GM18526 (cell line): ENCODE results near the gene TACC3.
A peak's percentile ranks its signal among the peaks of the same experiment; 100 is the strongest.

Source experiments
- POLR2A ChIP-seq: IDR thresholded peaks from 3 replicates; pipeline ENCODE4 v1.6.1; 2011; ENCODE audit not compliant: insufficient read length; ENCODE audit errors: extremely low read depth

Gene TACC3

DNA sequence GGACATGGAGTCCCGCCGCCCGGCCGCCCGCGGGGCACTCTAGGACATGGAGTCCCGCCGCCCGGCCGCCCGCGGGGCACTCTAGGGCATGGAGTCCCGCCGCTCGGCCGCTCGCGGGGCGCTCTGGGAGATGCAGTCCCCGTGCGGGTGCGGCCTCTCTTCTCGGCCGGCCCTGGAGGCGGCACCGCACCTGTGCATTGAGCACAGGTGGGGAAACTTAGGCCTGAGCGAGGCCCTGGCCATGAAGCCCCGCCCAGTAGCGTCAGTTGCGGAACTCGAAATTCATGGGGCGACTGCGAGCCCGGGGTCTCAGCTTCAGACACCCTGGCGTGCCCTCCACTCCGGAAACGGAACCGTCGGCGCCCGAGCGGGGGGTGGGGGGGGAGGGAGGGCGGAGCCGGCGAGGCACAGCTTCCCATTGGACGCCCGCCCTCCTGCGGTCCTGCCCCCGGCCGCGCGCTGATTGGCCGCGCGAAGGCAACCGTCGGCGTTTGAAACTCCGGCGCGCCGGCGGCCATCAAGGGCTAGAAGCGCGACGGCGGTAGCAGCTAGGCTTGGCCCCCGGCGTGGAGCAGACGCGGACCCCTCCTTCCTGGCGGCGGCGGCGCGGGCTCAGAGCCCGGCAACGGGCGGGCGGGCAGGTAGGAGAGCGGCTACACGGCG lies at the start of gene TACC3, which contains the start of gene TMEM129:
TACC3 (plus strand) TSS at position 519 of the 663 bp plus-strand sequence. CDS start 1,901 bp downstream, outside the sequence.
TMEM129 (minus strand) TSS at position 321 of the 663 bp plus-strand sequence. CDS start 486 bp downstream, outside the sequence.
- peak; percentile 56 for TF ChIP-seq POLR2A

- TF ChIP-seq POLR2A, result no peak
Measured at GRCh38 chr4:1673671-1674070, 47.6 kb upstream of the TACC3 start.

DNA sequence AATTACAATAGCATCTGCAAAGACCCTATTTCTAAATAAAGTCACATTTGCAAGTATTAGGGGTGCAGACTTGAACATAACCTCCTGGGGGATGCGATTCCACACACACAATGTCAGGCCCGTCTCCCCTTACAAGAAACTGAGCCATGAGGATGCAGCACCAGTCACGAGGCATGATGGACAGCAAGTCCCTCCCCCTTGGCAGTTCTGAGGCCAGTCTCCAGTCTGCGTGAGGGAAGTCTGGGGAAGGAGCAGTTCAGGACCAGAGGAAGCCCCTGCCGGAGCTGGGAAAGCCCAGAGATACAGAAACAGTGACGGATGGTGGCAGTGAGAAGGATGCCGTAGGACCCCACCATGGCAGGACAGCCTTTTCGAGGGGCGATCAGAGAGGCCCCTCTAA lies 46.6 kb upstream of the TACC3 start:
- no peak for TF ChIP-seq POLR2A

GRCh38 chr4:1675136-1675801 lies 46.1 kb upstream of the TACC3 start:
- no peak for TF ChIP-seq POLR2A

DNA sequence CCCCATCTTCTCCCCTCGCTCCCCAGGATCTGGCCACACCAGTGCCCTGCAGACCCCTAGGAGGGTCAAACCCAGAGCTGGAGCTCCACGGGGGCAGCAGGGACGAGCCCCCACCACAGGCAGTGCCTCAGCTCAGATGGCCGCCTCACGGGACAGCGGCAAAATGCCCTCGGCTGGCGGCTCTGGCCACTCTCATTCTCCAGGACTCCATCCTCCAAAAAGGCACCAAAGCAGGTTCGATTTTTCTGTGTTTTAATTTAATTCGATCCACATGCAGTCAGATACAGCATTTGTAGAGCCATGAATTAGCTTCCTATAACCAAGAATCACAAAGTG lies 45.6 kb upstream of the TACC3 start:
- TF ChIP-seq POLR2A, result no peak

GRCh38 chr4:1676605-1677525 lies 44.5 kb upstream of the TACC3 start:
- no peak for TF ChIP-seq POLR2A

- no peak for TF ChIP-seq POLR2A
Measured at GRCh38 chr4:1678244-1678643, 43.1 kb upstream of the TACC3 start.

DNA sequence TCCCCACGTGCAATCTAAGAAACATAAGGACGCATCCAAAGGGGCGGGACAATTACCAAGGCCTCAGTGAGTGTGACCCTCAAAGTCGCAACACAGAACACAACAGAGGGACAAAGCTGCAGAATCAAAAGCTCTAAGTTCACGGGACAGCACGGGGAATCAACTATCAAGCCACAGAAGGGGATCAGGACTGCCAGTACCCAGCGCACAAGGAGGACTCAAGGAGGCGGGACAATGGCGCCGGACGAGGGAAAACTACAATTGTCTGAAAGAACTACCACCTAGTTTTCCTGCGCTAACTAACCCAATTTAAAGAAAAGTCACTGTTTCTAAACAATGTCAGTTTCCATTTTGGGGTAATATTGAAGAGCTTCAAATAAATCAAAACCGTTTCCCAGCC lies 38.5 kb upstream of the TACC3 start:
- TF ChIP-seq POLR2A, result no peak

DNA sequence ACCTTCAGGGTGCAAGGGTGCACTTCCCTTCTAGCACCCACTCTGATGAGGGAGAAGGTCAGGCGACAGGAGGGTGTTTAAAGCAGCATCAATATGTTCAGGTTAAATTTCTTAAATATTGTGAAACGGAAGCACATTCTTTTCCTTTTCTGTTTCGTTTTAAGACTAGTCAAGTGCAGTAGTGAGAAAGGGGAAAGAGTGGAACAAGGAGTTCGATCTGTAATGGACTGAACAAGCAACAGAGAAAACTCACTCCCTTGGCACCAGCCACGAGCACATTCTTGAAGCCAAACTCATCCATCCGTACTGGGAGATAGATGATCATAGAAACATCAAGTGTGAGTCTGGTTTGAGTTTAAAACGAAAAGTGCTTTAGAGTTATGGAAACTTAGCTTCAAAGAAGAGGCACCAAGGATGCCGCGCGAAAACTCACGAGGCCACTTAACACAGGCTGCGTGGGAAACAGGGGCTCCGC lies 38.0 kb upstream of the TACC3 start:
- no peak for TF ChIP-seq POLR2A

DNA sequence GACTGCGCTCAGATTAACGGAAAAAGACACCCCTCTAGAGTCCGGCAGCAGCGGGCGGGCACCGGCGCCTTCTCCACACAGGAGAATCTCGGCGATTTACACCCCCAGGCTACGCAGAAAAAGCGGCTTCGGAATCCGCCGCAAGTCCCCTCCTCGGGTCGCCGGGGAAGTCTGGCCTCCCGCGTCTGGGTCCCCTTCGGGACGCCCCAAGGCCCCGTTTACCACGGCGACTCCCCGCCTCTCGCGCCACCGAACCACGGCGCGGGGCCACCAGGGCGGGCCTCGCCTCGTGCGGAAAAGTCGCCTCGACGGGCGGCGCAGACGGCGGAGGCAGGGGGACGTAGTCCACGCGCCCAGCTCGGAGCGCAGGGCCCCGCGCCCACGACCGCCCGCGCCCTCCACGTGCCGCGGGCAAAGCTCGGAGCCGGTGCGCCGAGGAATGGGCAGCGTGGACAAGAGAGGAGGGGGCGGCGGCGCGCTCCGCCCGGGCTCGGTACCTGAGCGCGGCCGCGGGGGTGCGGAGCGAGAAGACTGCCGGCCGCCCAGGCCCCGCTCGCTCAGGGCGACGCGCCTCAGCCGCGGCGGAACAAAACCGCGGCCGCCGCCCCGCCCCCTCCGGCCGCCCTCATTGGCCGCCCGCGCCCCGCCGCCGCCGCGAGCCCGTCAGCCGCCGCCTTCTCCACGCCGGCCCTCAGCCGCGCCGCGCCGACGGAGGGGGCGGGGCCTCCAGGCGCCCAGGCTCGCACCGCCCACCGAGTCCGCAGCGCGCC lies 37.4 kb upstream of the TACC3 start, which contains the start of gene FAM53A:
FAM53A (minus strand) TSS at position 578 of the 770 bp plus-strand sequence. CDS start 15,572 bp downstream, outside the sequence.
- TF ChIP-seq POLR2A, result peak; percentile 32

DNA sequence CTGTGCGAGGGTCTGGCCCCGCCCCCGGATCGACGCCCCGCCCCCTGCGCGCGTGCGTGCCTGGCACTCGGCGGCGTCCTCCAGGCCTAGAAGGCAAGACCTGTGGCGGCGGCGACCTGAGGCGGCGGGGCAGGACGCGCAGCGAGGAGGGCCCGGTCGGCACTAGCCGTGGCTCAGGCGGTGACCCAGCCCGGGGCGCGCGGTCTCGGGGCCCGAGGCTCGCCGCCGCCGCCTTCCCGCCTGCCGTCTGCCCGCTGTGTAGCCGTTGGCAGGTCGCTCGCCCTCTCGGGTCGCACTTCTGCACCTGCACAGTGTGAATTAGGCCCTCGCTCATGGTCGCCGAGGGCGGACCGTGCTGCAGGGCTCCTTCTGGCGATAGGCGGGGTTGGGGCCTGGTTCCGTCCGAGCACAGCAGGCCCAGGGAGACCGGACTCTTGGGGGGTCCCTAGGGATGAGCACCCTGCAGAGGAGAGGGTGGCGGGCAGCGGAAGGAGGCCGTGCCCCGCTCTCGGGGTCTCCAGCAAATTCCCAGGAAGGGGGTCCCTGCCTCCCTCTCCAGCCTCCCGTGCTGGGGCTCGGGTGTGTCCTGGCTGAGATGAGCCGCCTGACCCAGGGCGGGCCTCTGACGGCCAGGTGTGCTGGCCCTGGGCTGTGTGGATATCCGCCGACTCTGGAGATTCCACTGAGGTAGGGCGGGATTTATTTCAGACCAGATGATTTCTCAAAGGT lies 36.7 kb upstream of the TACC3 start:
- peak; percentile 14 for TF ChIP-seq POLR2A

DNA sequence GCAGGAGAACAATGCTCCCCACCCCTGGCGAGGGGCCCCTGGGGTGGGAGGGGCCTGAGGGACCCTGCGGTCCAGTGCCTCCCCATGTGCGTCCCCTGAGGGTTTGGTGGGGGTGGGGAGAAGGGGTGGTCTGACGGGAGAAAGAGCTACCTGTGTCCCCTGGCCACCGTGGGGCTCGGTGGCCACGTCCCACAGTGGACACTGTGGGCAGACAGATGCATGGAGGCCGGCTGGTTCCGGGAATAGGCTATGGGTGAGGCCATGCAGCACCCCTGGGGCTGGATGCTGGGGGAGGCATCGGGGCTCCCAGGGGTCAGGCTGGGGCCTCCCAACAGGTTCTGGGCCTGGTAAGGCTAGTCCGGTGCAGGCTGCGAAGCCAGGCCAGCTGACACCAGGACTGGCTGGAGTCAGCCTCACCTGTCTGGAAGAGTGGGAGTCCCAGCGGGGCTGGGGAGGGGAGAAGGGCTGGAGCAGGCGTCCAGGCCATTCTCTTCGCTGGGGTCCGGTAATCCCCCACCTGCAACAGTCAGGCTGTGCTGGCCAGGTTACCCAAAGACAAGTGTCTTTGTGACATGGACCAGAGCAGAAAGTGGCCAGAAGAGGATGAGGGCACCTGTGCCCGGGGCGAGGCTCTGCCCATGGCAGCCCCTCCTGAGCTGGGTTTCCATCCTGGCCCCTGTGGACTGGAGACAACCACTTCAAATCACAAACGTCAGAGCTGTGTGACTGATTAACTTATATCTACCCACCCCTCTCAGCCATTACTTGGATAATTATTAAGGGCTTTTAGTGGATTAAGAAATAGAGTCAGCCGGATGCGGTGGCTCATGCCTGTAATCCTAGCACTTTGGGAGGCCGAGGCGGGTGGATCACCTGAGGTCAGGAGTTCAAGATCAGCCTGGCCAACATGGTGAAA lies 35.8 kb upstream of the TACC3 start:
- TF ChIP-seq POLR2A, result no peak

GRCh38 chr4:1686440-1687036 lies 34.8 kb upstream of the TACC3 start:
- no peak for TF ChIP-seq POLR2A

- no peak for TF ChIP-seq POLR2A
Measured at GRCh38 chr4:1690698-1691097, 30.6 kb upstream of the TACC3 start.
